ENCODE measurements around the gene XPOT. TPM values are rescaled to one million over a fixed set of nuclear protein-coding genes. Genes with fewer than 3 reads are reported as not detected.

XPOT gene
- total and polyA plus RNA-seq, 2 of the 4 experiments (the other 2 are of a cell fraction) = 40.9 to 80.8 TPM

GRCh38 chr12:64497903-64498302 is 93.7 kb downstream of the XPOT start:
- no peak overlapping the region for H2AK9ac ChIP-seq (replicated peaks; ENCODE audit: low read depth, low read length, poor library complexity)
- POLR2A ChIA-PET (ENCODE audit: unreplicated experiment) = no interaction called here
- no peaks in the 10 kb centered on the region for H3K9me3 ChIP-seq (ENCODE audit: control insufficient read depth, insufficient read depth, low read length)
- H3K4me3 ChIP-seq (ENCODE audit: insufficient read depth, low read depth, low read length) = no peak overlapping the region
- H2AK5ac ChIP-seq (ENCODE audit: low read depth, low read length) = no peak overlapping the region
- no peak overlapping the region for H3K14ac ChIP-seq (replicated peaks; ENCODE audit: low read depth, low read length)
- no peak overlapping the region for H4K5ac ChIP-seq (ENCODE audit: low read depth, low read length)
- no peaks in the 10 kb centered on the region for H3K9me1 ChIP-seq (ENCODE audit: insufficient read depth, low read length)
- peaks cover 29% of the 10 kb centered on the region for H3K36me3 ChIP-seq (ENCODE audit: control insufficient read depth, insufficient read depth, low read length)
- DNase-seq (no peak), ATAC-seq (ENCODE audit: low read depth) (no peak)
- H2BK5ac ChIP-seq (ENCODE audit: low read depth, low read length, poor library complexity, severe bottlenecking) = no peak overlapping the region
- H3K9ac ChIP-seq (ENCODE audit: low read depth, low read length) = no peak overlapping the region
- H3K27ac ChIP-seq (ENCODE audit: insufficient read depth, low read length) = no peak overlapping the region
- H2BK15ac ChIP-seq (ENCODE audit: low read depth, low read length) = no peak overlapping the region
- no peaks in the 10 kb centered on the region for H4K20me1 ChIP-seq (ENCODE audit: insufficient read depth, low read length)
- no peak overlapping the region for H2BK120ac ChIP-seq (ENCODE audit: low read depth, low read length)
- no peak overlapping the region for H3K4ac ChIP-seq (ENCODE audit: low read depth, low read length)
- H3K23ac ChIP-seq (ENCODE audit: low read depth, low read length) = no peak overlapping the region
- no peaks in the 10 kb centered on the region for H3K27me3 ChIP-seq (ENCODE audit: control insufficient read depth, insufficient read depth, low read length)
- intact Hi-C loops (cut with micrococcal nuclease) = loop anchor here (5.0 kb wide), 1 partner anchor 66 kb away; no protein-coding TSS in a partner anchor
- no TSS peak for BruUV-seq (replicated peaks)
- H3K4me2 ChIP-seq (ENCODE audit: low read depth, low read length) = no peak overlapping the region
- no peak for TF ChIP-seq USF2 (IDR thresholded peaks at IDR 0.05; ENCODE audit: low read depth, low read length)
- no peaks in the 10 kb centered on the region for H3K4me1 ChIP-seq (ENCODE audit: control insufficient read depth, insufficient read depth, low read length)
- H3K18ac ChIP-seq (ENCODE audit: low read depth, low read length) = no peak overlapping the region
- no peak overlapping the region for H3K56ac ChIP-seq (ENCODE audit: extremely low read depth, insufficient read depth, low read length)
- no peak overlapping the region for H2BK20ac ChIP-seq (ENCODE audit: low read depth, low read length)
- CTCF ChIA-PET = no interaction called here
- H4K8ac ChIP-seq (ENCODE audit: low read depth in 2 of 2, low read length in 2 of 2) = no peak overlapping the region
- H4K91ac ChIP-seq (ENCODE audit: insufficient read depth, low read depth, low read length) = no peak overlapping the region
- in situ Hi-C loops (cut with MboI; ENCODE audit: low sequenced_read_pairs) = no loop called here
- H2AFZ ChIP-seq (replicated peaks; ENCODE audit: low read length, poor library complexity) = no peak overlapping the region
- dilution Hi-C loops (cut with HindIII; ENCODE audit: low sequenced_read_pairs, unreplicated experiment) = no loop called here
- WGBS, 2 experiments (ENCODE audit: extremely low coverage in 2 of 2, insufficient read length in 1 of 2) = no CpG with 5 or more reads among the region's 1 CpG
- H3K79me1 ChIP-seq (ENCODE audit: low read depth in 1 of 2, low read length in 2 of 2) = no peaks in the 10 kb centered on the region; a peak in 1 of 4 replicates
